GM21367 (cell line): Measurements from ENCODE around the gene SPC24.

Experiments
- ATAC-seq: cut with Tn5 transposase; IDR thresholded peaks from one replicate; pipeline ENCODE4 v1.9.1; 2021; ENCODE audit not compliant: unreplicated experiment

The SPC24 gene

GRCh38 chr19:11155373-11156120 is at the start of gene SPC24:
TSS of gene SPC24 (minus strand) at chr19:11155782. CDS start at chr19:11155776, 6 bp downstream.
- peak; percentile 94 for ATAC-seq

DNA sequence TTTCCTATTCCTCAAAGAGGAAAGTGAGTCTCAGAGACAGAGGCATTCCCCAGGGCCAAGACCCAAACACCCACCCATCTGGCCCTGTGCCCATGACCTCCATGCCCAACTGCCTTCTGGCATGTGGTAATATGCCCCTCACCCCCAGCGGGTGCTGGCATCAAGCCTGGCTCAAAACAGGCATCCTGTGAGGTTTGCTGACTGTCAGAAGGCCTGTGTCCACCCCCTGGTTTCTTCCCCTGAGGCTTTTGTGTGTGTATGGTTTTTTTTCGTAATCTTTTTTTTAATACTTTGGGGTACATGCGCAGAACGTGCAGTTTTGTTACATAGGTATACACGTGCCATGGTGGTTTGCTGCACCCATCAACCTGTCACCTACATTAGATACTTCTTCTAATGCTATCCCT is 49.4 kb upstream of the SPC24 start:
- ATAC-seq: no peak

- no peak for ATAC-seq
These were observed 48.6 kb upstream of the SPC24 start for GRCh38 chr19:11204076-11204602.

DNA sequence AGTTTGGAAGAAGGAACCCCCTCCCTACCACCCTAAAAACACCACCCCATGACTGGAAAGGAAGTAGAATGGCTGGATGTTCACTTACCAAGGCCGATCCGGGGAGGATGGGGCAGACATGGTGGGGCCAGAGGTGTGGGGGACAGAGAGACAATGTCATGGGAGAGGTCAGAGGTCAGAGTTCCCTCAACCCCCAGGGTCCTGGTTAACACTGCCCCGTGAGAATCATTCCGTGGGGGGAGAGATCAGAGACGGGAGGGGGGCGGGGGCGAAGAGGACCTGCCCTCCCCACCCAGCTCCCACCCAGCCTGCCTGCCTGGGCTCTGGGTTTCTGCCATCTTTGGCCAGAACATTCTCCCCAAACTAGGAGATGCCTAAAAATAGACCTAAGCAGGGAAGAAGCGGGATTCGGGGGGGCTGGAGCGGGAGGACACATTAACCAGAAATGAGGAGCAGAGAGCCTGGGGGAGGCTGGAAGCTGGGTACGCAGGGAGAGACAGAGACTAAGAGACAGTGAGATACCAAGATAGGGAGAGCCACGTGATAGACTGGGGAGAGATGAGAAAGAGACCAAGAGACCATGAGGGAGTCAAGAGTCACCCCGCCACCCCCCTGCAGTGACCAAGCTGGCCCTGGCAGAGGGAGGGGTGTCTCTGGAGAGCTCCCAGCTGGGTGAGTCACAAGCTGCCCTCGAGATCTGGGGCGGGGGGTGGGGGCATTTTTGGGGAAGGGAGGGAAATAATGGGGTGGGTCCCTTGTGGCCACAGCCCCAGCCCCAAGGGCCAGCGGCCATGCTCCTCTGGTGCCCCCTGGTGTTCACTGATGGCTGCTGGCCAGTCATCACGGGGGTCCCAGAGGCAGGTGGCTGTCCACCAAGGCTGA is 47.9 kb upstream of the SPC24 start:
- ATAC-seq: no peak

DNA sequence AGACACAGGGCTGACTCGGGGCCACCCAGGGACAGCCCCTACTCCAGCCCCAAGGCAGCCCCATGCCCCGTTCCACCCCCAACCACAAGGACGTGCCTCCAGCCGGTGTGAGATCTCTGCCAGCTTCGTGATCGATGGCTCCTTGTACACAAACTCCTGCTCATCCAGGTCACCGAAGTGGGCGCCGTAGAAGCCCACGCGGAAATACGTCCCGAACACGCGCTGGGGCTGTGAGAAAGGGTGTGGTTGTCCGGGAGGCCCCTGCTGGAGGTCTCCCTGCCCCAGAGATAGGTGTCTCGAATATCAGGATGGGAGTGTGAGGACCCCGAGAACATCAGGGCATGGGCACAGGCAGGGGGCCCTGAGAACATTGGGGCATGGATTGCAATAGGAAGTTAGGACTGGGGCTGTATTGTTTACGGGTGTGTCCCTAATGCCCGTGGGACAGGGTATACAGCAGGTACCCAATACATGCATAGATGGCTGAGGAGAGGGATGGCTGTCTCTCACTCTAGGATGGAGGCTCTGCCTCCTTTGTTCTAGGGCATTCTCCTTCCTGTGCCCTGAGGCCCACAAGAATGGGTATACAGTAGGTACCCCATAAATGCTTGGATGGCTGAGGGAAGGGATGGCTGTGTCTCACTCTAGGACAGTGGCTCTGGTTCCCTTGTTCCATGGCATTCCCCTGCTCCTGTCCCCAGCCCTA is 47.1 kb upstream of the SPC24 start:
- ATAC-seq: no peak

DNA sequence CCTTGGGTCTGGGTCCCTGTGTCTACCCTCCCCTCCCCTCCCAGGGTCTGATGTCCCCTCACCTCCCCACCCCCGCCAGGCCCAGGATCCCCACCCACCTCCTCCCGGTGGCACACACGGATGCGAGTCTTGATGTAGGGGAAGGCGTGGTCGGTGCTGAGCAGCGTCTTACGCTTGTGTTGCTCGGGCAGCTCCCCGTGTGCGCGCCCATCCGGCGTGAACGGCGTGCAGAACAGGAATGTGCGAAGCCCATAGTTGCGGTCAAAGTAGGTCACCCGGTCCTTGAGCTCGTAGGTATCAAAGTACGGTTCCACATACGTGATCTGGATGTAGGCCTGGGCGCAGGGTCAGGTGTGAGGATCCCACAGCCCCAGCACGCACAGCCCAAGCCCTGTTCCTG is 46.2 kb upstream of the SPC24 start:
- no peak for ATAC-seq

DNA sequence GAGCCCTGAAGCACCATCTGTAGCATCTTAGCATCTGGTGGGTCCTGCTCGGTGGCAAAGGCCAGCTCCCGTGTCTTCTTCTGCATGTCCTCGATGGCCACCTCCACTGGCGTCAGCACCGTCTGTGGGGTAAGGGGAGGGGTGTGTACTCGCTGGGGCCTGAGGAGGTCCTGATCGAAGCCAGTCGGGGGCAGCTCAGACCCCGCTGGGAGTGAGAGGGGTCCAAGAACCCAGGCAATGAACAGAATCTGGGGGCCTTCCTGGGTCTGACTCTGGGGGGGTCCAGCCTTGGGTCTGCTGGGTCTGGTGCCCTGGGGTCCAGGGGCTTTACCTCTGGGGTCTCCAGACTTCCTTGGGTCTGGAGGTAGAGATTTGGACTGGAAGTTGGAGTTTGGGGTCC is 45.3 kb upstream of the SPC24 start:
- ATAC-seq: no peak

DNA sequence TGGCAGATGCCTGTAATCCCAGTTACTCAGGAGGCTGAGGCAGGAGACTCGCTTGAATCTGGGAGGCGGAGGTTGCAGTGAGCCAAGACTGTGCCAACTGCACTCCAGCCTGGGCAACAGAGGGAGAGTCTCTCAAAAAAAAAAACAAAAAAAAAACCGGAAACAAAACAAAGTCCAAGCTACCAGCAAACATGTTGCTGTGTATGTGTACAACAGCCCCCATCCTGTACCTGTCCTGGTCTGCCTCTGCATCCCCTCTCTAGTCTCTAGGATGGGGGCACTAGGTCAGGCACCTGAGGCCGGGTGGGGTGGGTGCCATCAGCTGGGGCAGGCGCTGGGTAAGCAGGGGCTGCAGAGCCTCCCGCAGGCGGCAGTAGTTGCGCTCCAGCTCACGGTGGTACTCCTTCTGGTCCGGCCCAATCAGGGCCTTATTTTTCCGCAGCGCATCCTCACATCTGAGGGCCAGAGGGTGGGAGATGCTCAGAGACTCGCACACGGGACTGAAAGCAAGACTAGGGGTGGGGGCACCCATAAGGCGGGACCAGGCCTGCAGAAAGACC is 44.5 kb upstream of the SPC24 start:
- ATAC-seq: no peak

- no peak for ATAC-seq
These were observed 43.9 kb upstream of the SPC24 start for GRCh38 chr19:11199517-11199916.

- ATAC-seq: no peak
These were observed 43.3 kb upstream of the SPC24 start for GRCh38 chr19:11198769-11199424.

DNA sequence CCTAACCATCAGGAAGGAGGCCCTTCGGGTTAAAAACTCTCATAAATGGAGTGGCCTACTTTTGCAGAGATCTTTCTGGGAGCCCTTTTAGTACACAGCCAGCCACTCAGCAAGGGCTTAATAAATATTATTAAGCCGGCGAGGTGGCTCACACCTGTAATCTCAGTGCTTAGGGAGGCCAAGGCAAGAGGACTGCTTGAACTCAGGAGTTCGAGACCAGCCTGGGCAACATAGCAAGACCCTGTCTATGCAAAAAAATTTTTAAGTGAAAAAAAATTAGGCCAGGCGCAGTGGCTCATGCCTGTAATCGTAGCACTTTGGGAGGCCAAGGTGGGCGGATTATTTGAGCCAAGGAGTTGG is 42.6 kb upstream of the SPC24 start:
- ATAC-seq: no peak

DNA sequence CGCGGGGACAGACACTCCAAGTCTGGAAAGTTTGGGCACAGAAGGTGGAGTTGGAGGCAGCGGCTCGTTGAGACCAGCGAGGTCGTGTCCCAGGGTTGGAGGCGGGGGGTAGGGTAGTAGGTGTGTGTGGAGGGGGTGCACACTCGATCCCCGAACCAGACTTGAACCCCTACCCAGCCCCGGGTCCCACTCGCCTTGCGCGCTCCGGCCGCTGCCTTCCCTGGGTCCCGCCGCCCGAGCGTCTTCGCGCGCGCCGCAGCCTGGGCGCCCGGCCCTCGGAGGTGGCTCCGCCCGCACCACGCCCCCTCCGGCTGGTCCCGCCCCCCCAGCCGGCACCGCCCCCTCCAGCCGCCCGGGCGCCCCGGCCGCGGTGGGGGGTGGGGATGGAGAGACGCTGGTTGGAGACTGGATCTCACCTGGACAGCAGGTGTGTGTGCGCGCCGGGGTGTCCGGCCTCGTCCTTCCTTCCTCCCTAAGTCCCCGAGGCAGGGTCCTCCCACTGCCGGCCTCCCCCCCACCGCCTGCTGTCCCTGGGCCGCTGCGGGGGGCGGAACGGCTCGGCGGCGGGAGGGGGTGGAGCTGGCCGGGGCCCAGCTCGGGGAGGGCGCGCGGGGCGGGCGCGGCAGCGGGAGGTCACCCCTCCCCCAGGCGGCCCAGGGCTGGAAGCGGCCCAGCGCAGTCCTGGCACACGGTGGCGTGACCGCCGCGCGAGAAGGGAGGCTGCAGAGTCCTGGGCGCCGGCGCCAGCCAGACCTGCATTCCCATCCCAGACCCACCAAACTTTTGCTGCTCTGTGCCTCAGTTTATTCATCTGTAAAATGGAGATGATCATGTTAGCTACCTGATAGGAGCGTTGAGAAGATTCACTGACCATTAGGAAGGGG is 42.0 kb upstream of the SPC24 start, which contains the start of gene KANK2:
KANK2 (minus strand) TSS at position 255 of the 884 bp plus-strand sequence. CDS start 3,034 bp downstream, outside the sequence.
- no peak for ATAC-seq

DNA sequence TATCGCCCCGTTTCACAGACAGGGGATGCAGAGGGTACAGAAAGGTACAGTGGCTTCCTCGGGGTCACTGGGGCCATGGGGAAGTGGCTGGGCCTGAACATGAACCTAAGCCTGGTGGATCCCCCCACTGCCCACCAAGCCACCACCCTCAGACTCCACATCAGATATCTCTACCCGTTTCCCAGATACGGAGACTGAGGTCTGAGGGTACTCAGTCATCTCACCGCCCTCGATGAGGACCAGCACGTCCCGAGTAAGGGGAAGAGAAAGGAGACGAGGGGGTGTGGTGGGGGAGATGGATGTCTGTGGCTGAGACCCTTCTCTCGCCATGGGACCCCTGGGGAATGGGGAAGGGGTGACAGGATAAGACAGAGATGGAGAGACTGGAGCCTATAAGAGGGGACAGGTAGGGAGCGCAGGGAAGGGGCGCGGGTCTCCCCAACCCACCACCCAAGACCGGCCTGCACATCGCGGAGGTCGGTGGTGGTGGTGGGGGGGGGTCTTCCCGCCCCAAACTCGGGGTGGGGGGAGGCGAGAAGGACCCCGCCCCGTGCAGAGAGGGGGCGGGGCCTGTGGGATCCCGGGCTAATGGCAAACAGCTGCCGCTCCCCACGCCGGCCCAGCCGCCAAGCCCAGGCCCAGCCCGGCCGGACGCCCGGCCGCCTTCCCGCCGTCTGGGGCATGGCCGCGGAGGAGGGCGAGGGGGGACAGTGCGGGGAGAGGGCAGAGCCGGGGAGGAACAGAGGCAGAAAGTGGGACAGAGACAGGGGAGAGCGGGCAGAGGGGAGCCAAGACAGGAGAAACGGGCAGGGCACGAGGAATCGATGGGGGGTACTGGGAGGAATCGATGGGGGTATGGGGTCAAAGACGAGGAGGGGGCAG is 41.1 kb upstream of the SPC24 start:
- no peak for ATAC-seq

- no peak for ATAC-seq
These were observed 40.1 kb upstream of the SPC24 start for GRCh38 chr19:11195681-11196080.

DNA sequence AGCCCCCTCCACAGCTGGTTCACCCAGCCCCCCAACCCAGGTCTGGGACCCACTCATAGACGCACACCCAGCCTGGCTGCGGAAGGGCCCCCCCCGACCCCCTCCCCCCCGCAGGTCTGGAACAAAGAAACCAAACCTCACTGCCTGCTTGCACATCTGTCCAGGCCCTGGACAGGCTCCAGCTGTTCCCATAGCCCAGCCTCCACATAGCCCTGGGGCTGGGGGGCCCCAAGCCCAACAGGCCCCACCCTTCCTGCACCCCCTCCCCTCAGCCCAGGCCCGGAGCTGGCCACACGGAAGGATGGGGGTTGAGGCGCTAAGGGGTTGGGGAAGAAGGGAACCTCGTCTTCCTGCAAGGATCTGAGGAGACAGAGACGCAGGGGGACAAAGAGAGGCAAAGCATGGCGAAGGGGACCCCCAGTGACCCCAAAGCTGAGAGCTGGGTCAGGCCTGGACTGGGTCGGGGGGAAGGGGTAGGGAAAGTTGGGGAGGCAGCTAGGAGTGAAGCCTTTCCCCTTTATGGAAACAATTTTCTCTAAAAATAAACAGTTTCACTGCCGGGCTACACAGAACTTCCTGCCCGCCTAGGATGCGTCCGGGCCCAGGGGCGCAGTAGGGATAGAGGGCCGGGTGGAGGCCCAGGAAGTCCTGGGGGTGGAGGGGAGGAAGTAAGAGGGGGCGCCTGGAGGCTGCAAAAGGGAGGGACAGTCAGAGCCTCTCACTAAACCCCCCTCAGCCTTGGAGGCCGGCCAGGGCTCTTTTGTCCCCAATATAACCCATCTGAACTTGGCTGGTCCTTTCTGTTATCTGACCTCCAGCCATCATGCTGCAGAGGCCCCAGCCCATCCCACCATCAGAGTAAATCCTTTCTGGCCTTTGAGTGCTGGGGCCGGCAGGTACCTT is 39.3 kb upstream of the SPC24 start:
- no peak for ATAC-seq

DNA sequence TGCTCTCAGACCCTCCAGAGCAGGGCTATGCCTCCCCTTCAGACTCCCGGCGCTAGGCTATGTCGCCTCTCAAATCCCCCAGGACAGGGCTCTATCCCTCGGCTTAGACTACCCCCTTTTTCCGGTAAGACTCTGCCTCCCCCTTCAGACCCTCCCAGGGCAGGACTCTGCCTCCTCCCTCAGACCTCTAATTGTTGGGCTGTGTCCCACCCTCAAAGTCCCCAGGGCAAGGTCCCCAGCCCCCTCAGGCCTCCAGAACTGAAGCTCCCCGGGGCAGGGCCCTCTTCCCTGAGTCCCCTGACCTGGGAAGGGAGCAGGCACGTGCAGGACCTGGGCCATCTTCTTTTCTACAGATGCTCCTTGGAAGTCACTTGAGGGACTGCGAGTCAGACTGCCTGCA is 38.6 kb upstream of the SPC24 start:
- no peak for ATAC-seq
